Central memory CD8-positive, alpha-beta T cell (primary cell): ENCODE results near the gene S100A1.
"Not testable (repeated sequence)": the region's sequence is repeated elsewhere in the genome, so short reads cannot be mapped to it uniquely, and the experiment has no call there.

Experiments used
- ATAC-seq: fragments of 150-1000 bp; cut with Tn5 transposase; replicated peaks from 2 replicates; pipeline ENCODE4 v1.10.0; 2022; ENCODE audit warnings: mild to moderate bottlenecking, moderate FRiP score, moderate number of reproducible peaks; ENCODE audit not compliant: poor library complexity, severe bottlenecking; ENCODE audit errors: extremely low read depth
- DNase-seq, 2 donors: peaks; one replicate each; pipeline ENCODE4 v3.0.0; 2021; ENCODE audit warnings: low spot score in 2 of 2
- H3K27ac Mint-ChIP-seq: one replicate; pipeline ENCODE4 v1.8.0; 2022; ENCODE audit warnings: low read depth, mild to moderate bottlenecking, moderate library complexity, mixed read lengths
- H3K27me3 Mint-ChIP-seq: one replicate; pipeline ENCODE4 v1.8.0; 2022; ENCODE audit warnings: mixed read lengths
- H3K36me3 Mint-ChIP-seq: one replicate; pipeline ENCODE4 v1.8.0; 2022; ENCODE audit warnings: mild to moderate bottlenecking, moderate library complexity, mixed read lengths; ENCODE audit not compliant: insufficient read depth
- H3K4me1 Mint-ChIP-seq: one replicate; pipeline ENCODE4 v1.8.0; 2022; ENCODE audit warnings: mixed read lengths
- H3K4me3 Mint-ChIP-seq: one replicate; pipeline ENCODE4 v1.8.0; 2022; ENCODE audit warnings: mild to moderate bottlenecking, moderate library complexity, mixed read lengths
- H3K9me3 Mint-ChIP-seq: one replicate; pipeline ENCODE4 v1.8.0; 2022; ENCODE audit warnings: mixed read lengths

S100A1 gene

GRCh38 chr1:153652805-153653500, 24.7 kb downstream of the S100A1 start:
- no peak for ATAC-seq
- no peaks in the 10 kb centered on the region for H3K36me3 Mint-ChIP-seq
- H3K4me1 Mint-ChIP-seq, result peaks cover 14% of the 10 kb centered on the region
- no peak for DNase-seq
- H3K27me3 Mint-ChIP-seq, result no peaks in the 10 kb centered on the region
- no peak overlapping the region for H3K4me3 Mint-ChIP-seq
- H3K27ac Mint-ChIP-seq, result no peak overlapping the region
- no peaks in the 10 kb centered on the region for H3K9me3 Mint-ChIP-seq

- no peak overlapping the region for H3K4me3 Mint-ChIP-seq
- DNase-seq (no peak), ATAC-seq (no peak)
- peaks cover 9% of the 10 kb centered on the region for H3K4me1 Mint-ChIP-seq
- peaks cover 6% of the 10 kb centered on the region for H3K36me3 Mint-ChIP-seq
- H3K9me3 Mint-ChIP-seq, result no peaks in the 10 kb centered on the region
- H3K27me3 Mint-ChIP-seq, result no peaks in the 10 kb centered on the region
- no peak overlapping the region for H3K27ac Mint-ChIP-seq
These were observed 27.1 kb downstream of the S100A1 start for GRCh38 chr1:153655333-153655732.

- Mint-ChIP-seq H3K4me3 (peak within 1 kb of the TSS; percentile 91), H3K9me3 (no peaks in the 10 kb centered on the region), H3K27ac (peak within 1 kb of the TSS; percentile 84), H3K4me1 (peaks cover 9% of the 10 kb centered on the region), H3K36me3 (peaks cover 34% of the 10 kb centered on the region), H3K27me3 (no peaks in the 10 kb centered on the region)
- peak; percentile 82 to 83 for DNase-seq
- ATAC-seq, result peak; percentile 97
These were observed 30.4 kb downstream of the S100A1 start, which contains the start of gene SNAPIN for GRCh38 chr1:153658400-153659174. SNAPIN (plus strand) TSS chr1:153658703; CDS start chr1:153658744, 41 bp downstream.

- H3K4me1 Mint-ChIP-seq, result peaks cover 9% of the 10 kb centered on the region
- H3K36me3 Mint-ChIP-seq, result peaks cover 39% of the 10 kb centered on the region
- ATAC-seq, result no peak
These were observed 30.9 kb downstream of the S100A1 start for GRCh38 chr1:153659175-153659534.

GRCh38 chr1:153659656-153660055, 31.4 kb downstream of the S100A1 start:
- peak overlapping the region; percentile 91 for H3K4me3 Mint-ChIP-seq
- ATAC-seq, result no peak

More at GRCh38 chr1:153659175-153659534, 30.9 kb downstream of the S100A1 start:
- Mint-ChIP-seq H3K4me3 (peak overlapping the region; percentile 91), H3K27me3 (no peaks in the 10 kb centered on the region), H3K9me3 (no peaks in the 10 kb centered on the region), H3K27ac (peak overlapping the region; percentile 84)
- DNase-seq, result no peak

GRCh38 chr1:153661111-153661708, 33.0 kb downstream of the S100A1 start:
- H3K36me3 Mint-ChIP-seq, result peaks cover 59% of the 10 kb centered on the region
- no peaks in the 10 kb centered on the region for H3K9me3 Mint-ChIP-seq
- no peak for DNase-seq
- no peak overlapping the region for H3K27ac Mint-ChIP-seq
- no peaks in the 10 kb centered on the region for H3K27me3 Mint-ChIP-seq
- ATAC-seq, result no peak
- H3K4me1 Mint-ChIP-seq, result peaks cover 9% of the 10 kb centered on the region
- H3K4me3 Mint-ChIP-seq, result peak overlapping the region; percentile 29

More at GRCh38 chr1:153659656-153660055, 31.4 kb downstream of the S100A1 start:
- no peak for DNase-seq
- Mint-ChIP-seq H3K9me3 (no peaks in the 10 kb centered on the region), H3K36me3 (peaks cover 44% of the 10 kb centered on the region), H3K4me1 (peaks cover 9% of the 10 kb centered on the region), H3K27ac (no peak overlapping the region), H3K27me3 (no peaks in the 10 kb centered on the region)

GRCh38 chr1:153662269-153662668, 34.0 kb downstream of the S100A1 start:
- ATAC-seq (no peak), DNase-seq (no peak)
- Mint-ChIP-seq H3K4me1 (peaks cover 9% of the 10 kb centered on the region), H3K27me3 (no peaks in the 10 kb centered on the region), H3K27ac (no peak overlapping the region), H3K4me3 (no peak overlapping the region), H3K36me3 (peaks cover 70% of the 10 kb centered on the region), H3K9me3 (no peaks in the 10 kb centered on the region)

GRCh38 chr1:153663211-153663610, 35.0 kb downstream of the S100A1 start:
- DNase-seq, result no peak
- no peaks in the 10 kb centered on the region for H3K27me3 Mint-ChIP-seq
- H3K4me1 Mint-ChIP-seq, result peaks cover 16% of the 10 kb centered on the region
- no peaks in the 10 kb centered on the region for H3K9me3 Mint-ChIP-seq
- H3K4me3 Mint-ChIP-seq, result no peak overlapping the region
- ATAC-seq, result no peak
- peaks cover 79% of the 10 kb centered on the region for H3K36me3 Mint-ChIP-seq
- no peak overlapping the region for H3K27ac Mint-ChIP-seq

- no peaks in the 10 kb centered on the region for H3K27me3 Mint-ChIP-seq
- H3K4me3 Mint-ChIP-seq, result no peak overlapping the region
- DNase-seq, result no peak
- peaks cover 10% of the 10 kb centered on the region for H3K4me1 Mint-ChIP-seq
- no peak overlapping the region for H3K27ac Mint-ChIP-seq
- no peak for ATAC-seq
- peaks cover 64% of the 10 kb centered on the region for H3K36me3 Mint-ChIP-seq
- H3K9me3 Mint-ChIP-seq, result no peaks in the 10 kb centered on the region
These were observed 39.2 kb downstream of the S100A1 start for GRCh38 chr1:153667439-153667838.

GRCh38 chr1:153668672-153669071, 40.4 kb downstream of the S100A1 start:
- not testable (repeated sequence) for DNase-seq, H3K27me3 Mint-ChIP-seq, H3K27ac Mint-ChIP-seq, ATAC-seq, H3K9me3 Mint-ChIP-seq
- peaks cover 54% of the 10 kb centered on the region for H3K36me3 Mint-ChIP-seq
- H3K4me1 Mint-ChIP-seq, result peaks cover 10% of the 10 kb centered on the region
- peak overlapping the region; percentile 50 for H3K4me3 Mint-ChIP-seq

- no peak for DNase-seq
- Mint-ChIP-seq H3K36me3 (peaks cover 46% of the 10 kb centered on the region), H3K4me1 (peaks cover 10% of the 10 kb centered on the region), H3K9me3 (no peaks in the 10 kb centered on the region), H3K4me3 (no peak overlapping the region), H3K27ac (no peak overlapping the region), H3K27me3 (no peaks in the 10 kb centered on the region)
- ATAC-seq, result no peak
These were observed 41.4 kb downstream of the S100A1 start for GRCh38 chr1:153669606-153670005.

- Mint-ChIP-seq H3K36me3 (peaks cover 38% of the 10 kb centered on the region), H3K4me3 (no peak overlapping the region), H3K27ac (no peak overlapping the region), H3K4me1 (peaks cover 10% of the 10 kb centered on the region), H3K9me3 (no peaks in the 10 kb centered on the region), H3K27me3 (no peaks in the 10 kb centered on the region)
- no peak for DNase-seq
- no peak for ATAC-seq
These were observed 42.1 kb downstream of the S100A1 start for GRCh38 chr1:153670257-153670858.
